ENCODE measurements around the gene PLEKHG5.

- TF ChIP-seq CTCF (IDR thresholded peaks at IDR 0.05), result no peak
- TF ChIP-seq POLR2A (IDR thresholded peaks at IDR 0.05), result no peak
Observed at GRCh38 chr1:6444377-6444776, 47.1 kb downstream of the PLEKHG5 start.

Data from transverse colon (tissue), 3 donors.